DMS79 (cell line): Measurements from ENCODE around the gene BAIAP2L2.
"Not testable (repeated sequence)": the region's sequence is repeated elsewhere in the genome, so short reads cannot be mapped to it uniquely, and the experiment has no call there.

Experiments used
- DNase-seq: peaks from one replicate; lab custom pipeline; 2025; lab: John Stamatoyannopoulos, UW

BAIAP2L2 gene

GRCh38 chr22:38127869-38128268 is 17.4 kb upstream of the BAIAP2L2 start:
- no peak for DNase-seq

GRCh38 chr22:38126928-38127668 is 16.6 kb upstream of the BAIAP2L2 start:
- DNase-seq = no peak

- no peak for DNase-seq
Observed at GRCh38 chr22:38125751-38126201, 15.3 kb upstream of the BAIAP2L2 start.

- no peak for DNase-seq
Observed at GRCh38 chr22:38125038-38125610, 14.6 kb upstream of the BAIAP2L2 start.

GRCh38 chr22:38124236-38124974 is 13.9 kb upstream of the BAIAP2L2 start:
- DNase-seq = no peak

GRCh38 chr22:38122616-38123015 is 12.1 kb upstream of the BAIAP2L2 start:
- DNase-seq = no peak

GRCh38 chr22:38120359-38121110 is 10.1 kb upstream of the BAIAP2L2 start:
- no peak for DNase-seq

GRCh38 chr22:38118747-38119146 is 8.3 kb upstream of the BAIAP2L2 start:
- DNase-seq = not testable (repeated sequence)

GRCh38 chr22:38118182-38118581 is 7.7 kb upstream of the BAIAP2L2 start:
- DNase-seq = no peak

- not testable (repeated sequence) for DNase-seq
Observed at GRCh38 chr22:38117556-38117955, 7.1 kb upstream of the BAIAP2L2 start.

- no peak for DNase-seq
Observed at GRCh38 chr22:38115423-38116205, 5.1 kb upstream of the BAIAP2L2 start.

- DNase-seq = no peak
Observed at GRCh38 chr22:38114484-38115398, 4.3 kb upstream of the BAIAP2L2 start.

GRCh38 chr22:38112381-38112780 is 1.9 kb upstream of the BAIAP2L2 start:
- DNase-seq = no peak

- DNase-seq = no peak
Observed at GRCh38 chr22:38111925-38112355, 1.5 kb upstream of the BAIAP2L2 start.

- no peak for DNase-seq
Observed at GRCh38 chr22:38110863-38111852, 674 bp upstream of the BAIAP2L2 start.

- DNase-seq = no peak
Observed at GRCh38 chr22:38109371-38110001, 998 bp downstream of the BAIAP2L2 start.

- no peak for DNase-seq
Observed at GRCh38 chr22:38108561-38109319, 1.7 kb downstream of the BAIAP2L2 start.
